GM12878 (cell line): ENCODE data around the gene PDX1. TPM values are rescaled to one million over a fixed set of nuclear protein-coding genes. Genes with fewer than 3 reads are reported as not detected.

ENCODE experiments used
- ATAC-seq: fragments of 200-7000 bp; cut with Tn5 transposase; 3 replicates; pipeline ENCODE4 v1.9.1; 2020; ENCODE audit warnings: mild to moderate bottlenecking, moderate library complexity
- BruUV-seq: library from RNA; stranded (reverse); fragments of 400-500 nt; replicated peaks from 2 replicates; lab custom pipeline; 2021; lab: Mats Ljungman, UMichigan
- CTCF ChIA-PET: fragments of 300-600 bp; sonication (Branson Sonifier 250); formaldehyde crosslinking; extraction: SDS; loops from one replicate; lab custom pipeline; 2021; ENCODE audit warnings: inconsistent platforms; lab: Yijun Ruan, JAX
- POLR2A ChIA-PET: fragments of 350-600 bp; formaldehyde crosslinking; extraction: SDS; loops from one replicate; lab custom pipeline; 2021; ENCODE audit warnings: inconsistent platforms; lab: Charles Lee
- RAD21 ChIA-PET: fragments of 300-600 bp; sonication (Branson Sonifier 250); formaldehyde crosslinking; loops from one replicate; lab custom pipeline; 2023; ENCODE audit warnings: antibody characterized with exemption; ENCODE audit not compliant: unreplicated experiment; lab: Charles Lee
- SMC1A ChIA-PET: fragments of 300-600 bp; sonication (Branson Sonifier 250); formaldehyde crosslinking; loops from one replicate; lab custom pipeline; 2023; ENCODE audit not compliant: unreplicated experiment, uncharacterized antibody; lab: Charles Lee
- DNase-seq: peaks from one replicate; pipeline ENCODE4 v3.0.0-alpha.2; 2011; ENCODE audit warnings: low read depth, low spot score
- FAIRE-seq: peaks from 3 replicates; lab custom pipeline; 2011; peaks lifted over from hg19 to GRCh38; lab: Jason Lieb, UNC
- H2AFZ ChIP-seq: 2 replicates; pipeline ENCODE4 v1.6.0; 2011; ENCODE audit warnings: low read depth, low read length, control low read depth; ENCODE audit not compliant: control insufficient read depth
- H3K27ac ChIP-seq: 2 replicates; pipeline ENCODE4 v1.5.1; 2011; ENCODE audit warnings: control low read depth; ENCODE audit not compliant: control insufficient read depth, insufficient read depth
- H3K27me3 ChIP-seq, 2 experiments: replicated peaks in 1 of 2; 2 replicates each; pipeline versions ENCODE4 v1.6.0 to v1.6.1; 2011; ENCODE audit warnings: low read length in 1 of 2; ENCODE audit not compliant: control insufficient read depth in 2 of 2, insufficient read depth in 2 of 2
- H3K36me3 ChIP-seq, 2 experiments: 2 replicates each; pipeline ENCODE4 v1.5.1; 2011; ENCODE audit warnings: low read length in 1 of 2; ENCODE audit not compliant: control insufficient read depth in 2 of 2, insufficient read depth in 2 of 2
- H3K4me1 ChIP-seq: 2 replicates; pipeline ENCODE4 v1.6.1; 2011; ENCODE audit warnings: mild to moderate bottlenecking, low read length, moderate library complexity, mixed read lengths; ENCODE audit not compliant: control insufficient read depth, insufficient read depth
- H3K4me2 ChIP-seq: 2 replicates; pipeline ENCODE4 v1.6.0; 2011; ENCODE audit warnings: control low read depth; ENCODE audit not compliant: control insufficient read depth, insufficient read depth
- H3K4me3 ChIP-seq: fragments of 200-600 bp; sonication (generic); 2 replicates; pipeline ENCODE4 v1.5.1; 2016
- H3K79me2 ChIP-seq: 2 replicates; pipeline ENCODE4 v1.6.0; 2011; ENCODE audit warnings: low read length; ENCODE audit not compliant: control insufficient read depth, insufficient read depth
- H3K9ac ChIP-seq: 2 replicates; pipeline ENCODE4 v1.8.0; 2011; ENCODE audit warnings: low read length, control low read depth, mixed read lengths; ENCODE audit not compliant: control insufficient read depth, insufficient read depth
- H3K9me3 ChIP-seq: replicated peaks from 3 replicates; pipeline ENCODE4 v1.5.1; 2011; ENCODE audit warnings: mild to moderate bottlenecking, low read length; ENCODE audit not compliant: control insufficient read depth, insufficient read depth
- H4K20me1 ChIP-seq: 2 replicates; pipeline ENCODE4 v1.6.0; 2011; ENCODE audit not compliant: control insufficient read depth, insufficient read depth
- CBFB ChIP-seq: IDR thresholded peaks from 2 replicates; pipeline ENCODE4 v1.6.1; 2016; ENCODE audit warnings: antibody characterized with exemption, low read depth
- MEF2A ChIP-seq: IDR thresholded peaks from 2 replicates; pipeline ENCODE4 v1.6.1; 2011; ENCODE audit warnings: low read depth, mild to moderate bottlenecking, low read length, moderate library complexity; ENCODE audit not compliant: insufficient read depth
- MYB ChIP-seq: fragments of 150-350 bp; IDR thresholded peaks from 2 replicates; pipeline ENCODE4 v1.6.1; 2014; ENCODE audit warnings: mild to moderate bottlenecking, low read depth, low read length, borderline replicate concordance
- SREBF2 ChIP-seq: IDR thresholded peaks from 2 replicates; pipeline ENCODE4 v1.6.1; 2012; ENCODE audit warnings: mild to moderate bottlenecking, low read length
- TAF1 ChIP-seq: IDR thresholded peaks from 2 replicates; pipeline ENCODE4 v1.6.1; 2011; ENCODE audit warnings: mild to moderate bottlenecking, low read depth, low read length, borderline replicate concordance
- USF2 ChIP-seq: IDR thresholded peaks from 2 replicates; pipeline ENCODE4 v1.6.1; 2011; ENCODE audit warnings: low read depth, low read length, improper control_type of control experiment, borderline replicate concordance
- ZNF24 ChIP-seq: fragments of 450-650 bp; IDR thresholded peaks from 2 replicates; pipeline ENCODE4 v1.6.1; 2017; ENCODE audit warnings: antibody characterized with exemption, mild to moderate bottlenecking
- WGBS: methylation state at CpG from one replicate; pipeline ENCODE4 v1.1.6; 2016; ENCODE audit warnings: low lambda C conversion rate; ENCODE audit not compliant: insufficient replicate concordance, insufficient coverage; ENCODE audit errors: missing lambda C conversion rate; 5-methylcytosine and 5-hydroxymethylcytosine counted together
- in situ Hi-C: fragments of 300-500 bp; cut with MboI; formaldehyde crosslinking; loops from 9 replicates; pipeline ENCODE4 v1.14.3; 2018; ENCODE audit warnings: mixed read lengths
- intact Hi-C: fragments of 100-400 bp; cut with micrococcal nuclease; formaldehyde crosslinking; loops from one replicate; pipeline ENCODE4 v1.14.2; 2022; ENCODE audit not compliant: unreplicated experiment
- polyA plus RNA-seq, 11 experiments: library from polyadenylated mRNA; depleted of rRNA in 4 of 11; unstranded in 6 of 11; stranded (reverse) in 5 of 11; fragments of >200 nt; fragmentation: Nextera tagmentation in 4 of 11; fragmentation: Illumina TruSeq in 1 of 11; extraction: Ambion mirVana in 4 of 11; extraction: Trizol in 1 of 11; gene quantifications; 1 replicate in 1 of 11; 2 replicates in 10 of 11; pipeline versions ENCODE4 v1.2.1 to v1.2.3, GENCODE V29; 2011 to 2016; ENCODE audit warnings: inconsistent platforms in 2 of 11, missing spikeins in 2 of 11, low read depth in 1 of 11
- total RNA-seq, 4 experiments: library from RNA; depleted of rRNA in 3 of 4; stranded (reverse); fragments of >200 nt in 3 of 4; fragmentation: Illumina TruSeq in 1 of 4; extraction: Trizol in 1 of 4; gene quantifications; 2 replicates each; pipeline versions ENCODE4 v1.2.1 to v1.2.3, GENCODE V29; 2013 to 2021

Gene PDX1
- total and polyA plus RNA-seq, 10 of the 15 experiments (the other 5 are each of a cell fraction or from before 2014, with no cell fraction given): 0.02 to 0.03 TPM; not detected in 8

GRCh38 chr13:27965740-27966640 lies 46.2 kb downstream of the PDX1 start:
- no peaks in the 10 kb centered on the region for H3K4me1 ChIP-seq
- in situ Hi-C loops: no loop called here
- no peaks in the 10 kb centered on the region for H3K9me3 ChIP-seq
- WGBS: 25% methylated on average over 45 of the region's 45 CpGs
- ChIA-PET SMC1A (interaction anchor here (1.5 kb wide), 1 partner anchor 12 kb away, joined by 4 read pairs; no protein-coding TSS in a partner anchor), POLR2A (no interaction called here), RAD21 (no interaction called here), CTCF (interaction anchor here (0.7 kb wide), 1 partner anchor 97 kb away, joined by 3 read pairs; no protein-coding TSS in a partner anchor)
- ATAC-seq (no peak), DNase-seq (no peak), FAIRE-seq (no peak)
- H2AFZ ChIP-seq: no peak overlapping the region
- no peak overlapping the region for H3K27ac ChIP-seq
- intact Hi-C loops: no loop called here
- no peaks in the 10 kb centered on the region for H4K20me1 ChIP-seq
- BruUV-seq: no TSS peak
- TF ChIP-seq USF2 (no peak), ZNF24 (no peak), MYB (no peak), MEF2A (no peak), TAF1 (no peak), SREBF2 (no peak), CBFB (no peak)
- H3K79me2 ChIP-seq: no peaks in the 10 kb centered on the region
- peaks cover 19 to 22% of the 10 kb centered on the region in 2 experiments for H3K27me3 ChIP-seq
- no peak overlapping the region for H3K4me2 ChIP-seq
- H3K4me3 ChIP-seq: no peak overlapping the region
- H3K9ac ChIP-seq: no peak overlapping the region
- H3K36me3 ChIP-seq: no peaks in the 10 kb centered on the region
